Keratinocyte (primary cell): ENCODE data around the gene KDM4B. TPM values are rescaled to one million over a fixed set of nuclear protein-coding genes. Genes with fewer than 3 reads are reported as not detected.

Source experiments
- DNase-seq: peaks from one replicate; pipeline ENCODE4 v3.0.0-alpha.2; 2011; ENCODE audit warnings: low read depth, missing footprints, low spot score
- FAIRE-seq: peaks from 2 replicates; lab custom pipeline; 2011; peaks lifted over from hg19 to GRCh38; lab: Jason Lieb, UNC
- H2AFZ ChIP-seq: 2 replicates; pipeline ENCODE4 v1.6.0; 2012; ENCODE audit warnings: low read length, control low read depth, inconsistent platforms; ENCODE audit not compliant: control insufficient read depth
- H3K27ac ChIP-seq: 2 replicates; pipeline ENCODE4 v1.5.1; 2011; ENCODE audit warnings: low read length; ENCODE audit not compliant: control insufficient read depth, insufficient read depth
- H3K27me3 ChIP-seq: 3 replicates; pipeline ENCODE4 v1.6.0; 2011; ENCODE audit warnings: low read length; ENCODE audit not compliant: control insufficient read depth, insufficient read depth; ENCODE audit errors: extremely low read depth
- H3K36me3 ChIP-seq, 2 experiments: 2 replicates in 1 of 2; 3 replicates in 1 of 2; pipeline ENCODE4 v1.5.1; 2011; ENCODE audit warnings: low read length in 2 of 2, mild to moderate bottlenecking in 1 of 2; ENCODE audit not compliant: control insufficient read depth in 2 of 2, insufficient read depth in 2 of 2; ENCODE audit errors: extremely low read depth in 1 of 2
- H3K4me1 ChIP-seq: 3 replicates; pipeline ENCODE4 v1.5.1; 2011; ENCODE audit warnings: low read length; ENCODE audit not compliant: control insufficient read depth, insufficient read depth; ENCODE audit errors: extremely low read depth
- H3K4me2 ChIP-seq: 3 replicates; pipeline ENCODE4 v1.6.0; 2011; ENCODE audit warnings: low read depth, low read length; ENCODE audit not compliant: control insufficient read depth, insufficient read depth; ENCODE audit errors: extremely low read depth
- H3K4me3 ChIP-seq, 3 experiments: fragments of 200-600 bp in 1 of 3; sonication (generic) in 1 of 3; 2 replicates in 2 of 3; 3 replicates in 1 of 3; pipeline ENCODE4 v1.5.1; 2011 to 2016; ENCODE audit warnings: low read length in 3 of 3, mild to moderate bottlenecking in 3 of 3, control low read depth in 2 of 3, inconsistent platforms in 1 of 3, low read depth in 1 of 3, mixed read lengths in 1 of 3, mixed run types in 1 of 3, moderate library complexity in 1 of 3; ENCODE audit not compliant: control insufficient read depth in 2 of 3, insufficient read depth in 2 of 3; ENCODE audit errors: extremely low read depth in 1 of 3
- H3K79me2 ChIP-seq: 2 replicates; pipeline ENCODE4 v1.6.0; 2012; ENCODE audit warnings: low read length; ENCODE audit not compliant: control insufficient read depth, insufficient read depth
- H3K9ac ChIP-seq: 3 replicates; pipeline ENCODE4 v1.6.0; 2011; ENCODE audit warnings: low read length; ENCODE audit not compliant: control insufficient read depth, insufficient read depth; ENCODE audit errors: extremely low read depth
- H3K9me1 ChIP-seq: 3 replicates; pipeline ENCODE4 v1.6.0; 2011; ENCODE audit warnings: low read length; ENCODE audit not compliant: control insufficient read depth, insufficient read depth; ENCODE audit errors: extremely low read depth
- H3K9me3 ChIP-seq: 2 replicates; pipeline ENCODE4 v1.5.1; 2012; ENCODE audit warnings: low read depth, low read length; ENCODE audit not compliant: control insufficient read depth
- H4K20me1 ChIP-seq: 3 replicates; pipeline ENCODE4 v1.6.0; 2011; ENCODE audit warnings: low read length; ENCODE audit not compliant: control insufficient read depth, insufficient read depth; ENCODE audit errors: extremely low read depth
- CTCF ChIP-seq, 3 experiments: IDR thresholded peaks in 1 of 3; conservative IDR thresholded peaks in 1 of 3; optimal IDR thresholded peaks in 1 of 3; 2 replicates in 2 of 3; 3 replicates in 1 of 3; pipeline versions ENCODE3 to v1.5.1; 2011; ENCODE audit warnings: low read length in 3 of 3, mild to moderate bottlenecking in 3 of 3, moderate library complexity in 2 of 3, control low read depth in 1 of 3, inconsistent platforms in 1 of 3; ENCODE audit not compliant: insufficient read depth in 2 of 3; ENCODE audit errors: extremely low read depth in 1 of 3
- EZH2 ChIP-seq: IDR thresholded peaks from one replicate; pipeline ENCODE4 v1.6.1; 2012; ENCODE audit warnings: inconsistent platforms, mild to moderate bottlenecking, low read length, moderate library complexity
- dilution Hi-C: fragments of 300-500 bp; cut with MboI; formaldehyde crosslinking; loops from one replicate; pipeline ENCODE4 v1.7.0; 2020; ENCODE audit warnings: low sequenced_read_pairs; ENCODE audit not compliant: extremely low pct_ligation_motif_present
- polyA plus RNA-seq, 5 experiments: library from polyadenylated mRNA; depleted of rRNA in 3 of 5; stranded (reverse) in 3 of 5; stranded (forward) in 1 of 5; unstranded in 1 of 5; fragments of >200 nt; gene quantifications; 1 replicate in 1 of 5; 2 replicates in 3 of 5; 3 replicates in 1 of 5; pipeline versions ENCODE4 v1.2.1 to v1.2.3, GENCODE V29; 2011 to 2012; ENCODE audit warnings: missing spikeins in 2 of 5, low read depth in 1 of 5, low replicate concordance in 1 of 5

KDM4B gene
- polyA plus RNA-seq, 1 donor (not counting 4 experiments of a cell fraction or from before 2014, with no cell fraction given): 6.2 TPM

GRCh38 chr19:5053661-5054060 is 84.7 kb downstream of the KDM4B start:
- H3K4me3 ChIP-seq: no peak overlapping the region
- no peak overlapping the region for H2AFZ ChIP-seq
- no peaks in the 10 kb centered on the region for H3K27me3 ChIP-seq
- no peak overlapping the region for H3K27ac ChIP-seq
- H3K4me2 ChIP-seq: no peak overlapping the region
- peaks cover 8 to 24% of the 10 kb centered on the region in 2 experiments for H3K36me3 ChIP-seq
- H3K9ac ChIP-seq: no peak overlapping the region
- H4K20me1 ChIP-seq: no peaks in the 10 kb centered on the region
- dilution Hi-C loops: no loop called here
- peaks cover 9% of the 10 kb centered on the region for H3K4me1 ChIP-seq
- H3K79me2 ChIP-seq: no peaks in the 10 kb centered on the region
- FAIRE-seq: no peak
- DNase-seq: no peak
- H3K9me1 ChIP-seq: no peaks in the 10 kb centered on the region
- no peaks in the 10 kb centered on the region for H3K9me3 ChIP-seq
- no peak for TF ChIP-seq EZH2
- no peak for TF ChIP-seq CTCF (optimal IDR thresholded peaks at IDR 0.05 in 1 of 3, IDR thresholded peaks at IDR 0.05 in 1 of 3, conservative IDR thresholded peaks at IDR 0.05 in 1 of 3; ENCODE audit: extremely low read depth in 1 of 3, insufficient read depth in 2 of 3, low read length in 3 of 3)

- no peaks in the 10 kb centered on the region for H3K27me3 ChIP-seq
- no peak for FAIRE-seq
- H3K36me3 ChIP-seq: peaks cover 8 to 27% of the 10 kb centered on the region in 2 experiments
- DNase-seq: no peak
- no peak overlapping the region for H3K9ac ChIP-seq
- H3K9me1 ChIP-seq: no peaks in the 10 kb centered on the region
- TF ChIP-seq CTCF (optimal IDR thresholded peaks at IDR 0.05 in 1 of 3, IDR thresholded peaks at IDR 0.05 in 1 of 3, conservative IDR thresholded peaks at IDR 0.05 in 1 of 3; ENCODE audit: extremely low read depth in 1 of 3, insufficient read depth in 2 of 3, low read length in 3 of 3): no peak
- no peak for TF ChIP-seq EZH2
- H3K4me2 ChIP-seq: no peak overlapping the region
- H3K9me3 ChIP-seq: no peaks in the 10 kb centered on the region
- peaks cover 7% of the 10 kb centered on the region for H3K4me1 ChIP-seq
- no peaks in the 10 kb centered on the region for H3K79me2 ChIP-seq
- dilution Hi-C loops: no loop called here
- no peak overlapping the region for H2AFZ ChIP-seq
- H3K27ac ChIP-seq: no peak overlapping the region
- H4K20me1 ChIP-seq: no peaks in the 10 kb centered on the region
- H3K4me3 ChIP-seq: no peak overlapping the region
Measured at GRCh38 chr19:5054551-5055456, 85.9 kb downstream of the KDM4B start.
